HAP-1 (cell line): ENCODE data around the gene FGF18.
"Not testable (repeated sequence)": the region's sequence is repeated elsewhere in the genome, so short reads cannot be mapped to it uniquely, and the experiment has no call there.

ENCODE experiments used
- DNase-seq, 2 experiments: peaks; one replicate each; pipeline ENCODE4 v3.0.0-alpha.2; 2016 to 2020; ENCODE audit warnings: low spot score in 2 of 2
- H3K27me3 ChIP-seq: fragments of 250-450 bp; sonication (Bioruptor Pico); 2 replicates; pipeline ENCODE4 v1.5.1; 2020; ENCODE audit warnings: low read depth, mild to moderate bottlenecking, moderate library complexity
- H3K36me3 ChIP-seq: fragments of 250-450 bp; sonication (Bioruptor Pico); replicated peaks from 2 replicates; pipeline ENCODE4 v1.5.1; 2020; ENCODE audit warnings: mild to moderate bottlenecking
- H3K4me1 ChIP-seq: fragments of 250-450 bp; sonication (Bioruptor Pico); 2 replicates; pipeline ENCODE4 v1.5.1; 2020; ENCODE audit warnings: mild to moderate bottlenecking
- H3K4me3 ChIP-seq: fragments of 250-450 bp; sonication (Bioruptor Pico); 2 replicates; pipeline ENCODE4 v1.5.1; 2020; ENCODE audit warnings: mild to moderate bottlenecking, moderate library complexity
- H3K9me3 ChIP-seq: fragments of 250-450 bp; sonication (Bioruptor Pico); 2 replicates; pipeline ENCODE4 v1.5.1; 2020; ENCODE audit warnings: mild to moderate bottlenecking, moderate library complexity
- in situ Hi-C: fragments of 300-500 bp; cut with MboI; formaldehyde crosslinking; loops from 3 replicates; pipeline ENCODE4 v1.14.3; 2020; ENCODE audit warnings: low sequenced_read_pairs, inconsistent platforms, mixed read lengths

The FGF18 gene, protein sequence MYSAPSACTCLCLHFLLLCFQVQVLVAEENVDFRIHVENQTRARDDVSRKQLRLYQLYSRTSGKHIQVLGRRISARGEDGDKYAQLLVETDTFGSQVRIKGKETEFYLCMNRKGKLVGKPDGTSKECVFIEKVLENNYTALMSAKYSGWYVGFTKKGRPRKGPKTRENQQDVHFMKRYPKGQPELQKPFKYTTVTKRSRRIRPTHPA

DNA sequence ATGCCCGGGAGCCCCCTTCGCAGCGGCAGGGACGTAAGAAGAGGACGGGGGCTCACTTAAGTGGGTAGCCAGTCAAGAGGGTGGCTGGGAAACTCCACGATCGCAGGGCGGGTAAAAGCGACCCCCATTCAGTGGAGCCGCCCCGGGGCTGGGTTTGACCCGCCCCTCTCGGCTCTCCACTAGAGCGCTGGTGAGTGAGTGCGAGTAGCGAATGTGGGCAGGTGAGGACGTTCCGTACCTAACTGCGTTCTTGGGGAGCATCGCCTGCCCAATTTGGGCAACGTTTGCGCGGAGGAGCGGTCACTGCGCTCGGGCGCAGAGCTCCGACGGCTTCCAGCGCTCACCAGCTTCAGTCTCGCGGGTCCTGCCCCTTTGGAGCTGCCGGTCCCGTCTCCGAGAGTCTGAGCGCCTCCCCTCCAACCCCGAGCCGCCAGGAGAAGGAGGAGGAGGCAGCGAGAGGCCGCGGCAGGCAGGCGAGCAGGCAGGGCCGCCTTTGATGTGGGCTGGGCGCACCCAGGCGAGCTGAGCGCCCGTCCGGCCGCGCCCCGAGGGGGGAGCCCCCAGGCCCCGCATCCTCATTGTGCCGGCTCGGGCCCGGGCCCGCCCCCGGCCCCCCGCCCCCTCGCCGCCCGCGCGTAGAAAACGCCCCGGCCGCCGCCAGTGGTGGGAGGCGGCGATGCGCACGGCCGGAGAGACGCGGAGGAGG, at the start of gene FGF18:
TSS of gene FGF18 (plus strand) at position 666 of the 706 bp plus-strand sequence. CDS start 553 bp downstream, outside the sequence.
- H3K27me3 ChIP-seq = peaks cover 10% of the 10 kb centered on the region
- peaks cover 2% of the 10 kb centered on the region; the same call in 1 of the 2 replicates for H3K4me1 ChIP-seq
- peak in 1 of 2 experiments; percentile 66 for DNase-seq
- no peaks in the 10 kb centered on the region for H3K36me3 ChIP-seq
- no peaks in the 10 kb centered on the region for H3K9me3 ChIP-seq
- peak within 1 kb of the TSS; percentile 25 for H3K4me3 ChIP-seq
- in situ Hi-C loops = loop anchor here (5.0 to 10.0 kb wide), 2 partner anchors 436 to 623 kb away; no protein-coding TSS in a partner anchor

DNA sequence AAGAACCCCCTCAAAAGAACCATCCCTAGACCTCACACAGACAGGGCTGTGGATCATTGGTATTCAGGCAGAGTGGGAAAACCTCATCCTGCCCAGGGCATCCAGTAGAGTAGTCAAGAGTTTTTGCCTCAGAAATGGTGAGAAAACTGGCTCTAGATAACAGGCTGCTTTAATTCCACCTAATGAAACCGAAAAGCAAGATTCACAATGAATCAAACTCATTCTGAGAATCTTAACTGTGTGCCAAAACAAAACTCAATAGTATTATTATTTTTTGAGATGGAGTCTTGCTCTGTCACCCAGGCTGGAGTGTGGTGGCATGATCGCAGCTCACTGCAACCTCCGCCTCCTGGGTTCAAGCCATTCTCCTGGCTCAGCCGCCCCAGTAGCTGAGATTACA, 49.5 kb upstream of the FGF18 start:
- Histone ChIP-seq H3K4me1 (no peaks in the 10 kb centered on the region), H3K36me3 (no peaks in the 10 kb centered on the region), H3K27me3 (no peaks in the 10 kb centered on the region), H3K4me3 (no peak overlapping the region), H3K9me3 (no peaks in the 10 kb centered on the region)
- DNase-seq = no peak
- in situ Hi-C loops = no loop called here

DNA sequence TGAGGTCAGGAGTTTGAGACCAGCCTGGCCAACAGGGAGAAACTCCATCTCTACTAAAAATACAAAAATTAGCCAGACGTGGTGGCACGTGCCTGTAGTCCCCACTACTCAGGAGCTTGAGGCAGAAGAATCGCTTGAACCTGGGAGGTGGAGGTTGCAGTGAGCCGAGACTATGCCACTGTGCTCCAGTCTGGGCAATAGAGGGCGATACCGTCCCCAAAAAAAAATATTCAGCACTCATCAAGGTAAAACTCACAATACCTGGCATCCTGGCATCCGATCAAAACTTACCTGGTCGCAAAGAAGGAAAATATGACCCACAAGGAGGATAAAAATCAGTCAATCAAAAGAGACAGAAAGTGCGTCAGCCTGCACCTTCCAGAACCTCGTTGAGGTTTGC, 48.6 kb upstream of the FGF18 start:
- DNase-seq, H3K27me3 ChIP-seq, in situ Hi-C loops: not testable (repeated sequence)

DNA sequence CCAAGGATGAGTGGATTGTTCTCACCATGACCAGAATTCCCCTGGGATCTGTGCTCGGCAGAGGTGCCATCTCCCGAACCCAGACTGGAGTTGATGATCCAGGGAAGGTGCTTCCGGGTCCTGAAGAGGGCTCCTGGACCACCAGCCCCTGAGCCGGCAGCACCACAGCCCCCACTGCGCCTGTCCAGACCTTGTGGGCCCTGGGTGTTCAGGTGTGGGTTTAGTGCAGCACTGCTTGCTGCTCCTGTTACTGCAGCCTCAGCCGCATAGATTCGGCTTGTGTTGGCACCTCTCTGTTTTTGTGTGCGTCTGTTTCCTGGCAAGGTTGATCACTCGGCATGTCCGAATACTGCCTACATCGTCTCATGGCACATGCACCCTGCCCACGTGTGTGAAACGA, 48.1 kb upstream of the FGF18 start:
- no peak for DNase-seq
- Histone ChIP-seq H3K9me3 (no peaks in the 10 kb centered on the region), H3K27me3 (no peaks in the 10 kb centered on the region), H3K4me3 (no peak overlapping the region), H3K36me3 (no peaks in the 10 kb centered on the region), H3K4me1 (no peaks in the 10 kb centered on the region)
- in situ Hi-C loops = no loop called here

More for the DNA sequence above, 48.6 kb upstream of the FGF18 start:
- H3K9me3 ChIP-seq, H3K36me3 ChIP-seq, H3K4me1 ChIP-seq, H3K4me3 ChIP-seq: not testable (repeated sequence)

DNA sequence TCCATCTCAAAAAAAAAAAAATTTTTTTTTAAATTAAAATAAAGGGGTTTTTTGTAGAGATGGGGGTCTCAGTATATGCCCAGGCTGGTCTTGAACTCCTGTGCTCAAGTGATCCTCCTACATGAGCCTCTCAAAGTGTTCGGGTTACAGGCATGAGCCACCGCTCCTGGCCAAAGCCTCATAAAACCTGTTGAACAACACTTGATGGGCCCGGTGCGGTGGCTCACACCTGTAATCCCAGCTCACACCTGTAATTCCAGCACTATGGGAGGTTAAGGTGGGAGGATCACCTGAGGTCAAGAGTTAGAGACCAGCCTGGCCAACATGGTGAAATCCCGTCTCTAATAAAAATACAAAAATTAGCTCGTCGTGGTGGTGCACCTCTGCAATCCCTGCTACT, 39.5 kb upstream of the FGF18 start:
- no peak for DNase-seq
- H3K4me3 ChIP-seq = no peak overlapping the region
- H3K9me3 ChIP-seq = no peaks in the 10 kb centered on the region
- H3K4me1 ChIP-seq = no peaks in the 10 kb centered on the region
- H3K36me3 ChIP-seq = no peaks in the 10 kb centered on the region
- in situ Hi-C loops = no loop called here
- H3K27me3 ChIP-seq = peaks cover 2% of the 10 kb centered on the region; the same call in 1 of the 2 replicates

DNA sequence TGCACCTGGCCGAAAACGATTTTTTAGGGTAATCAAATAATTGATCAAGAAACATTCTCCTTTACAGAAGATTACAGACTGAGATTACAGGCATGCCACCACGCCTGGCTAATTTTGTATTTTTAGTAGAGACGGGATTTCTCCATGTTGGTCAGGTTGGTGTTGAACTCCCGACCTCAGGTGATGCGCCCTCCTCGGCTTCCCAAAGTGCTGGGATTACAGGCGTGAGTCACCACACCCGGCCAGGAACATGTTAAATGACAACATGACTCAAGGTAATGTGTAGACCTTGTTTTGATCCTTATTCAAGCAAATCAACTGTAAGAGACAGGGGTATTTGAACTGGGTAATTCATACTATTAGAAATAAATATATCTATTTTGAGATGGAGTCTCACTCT, 35.0 kb upstream of the FGF18 start:
- DNase-seq, H3K4me3 ChIP-seq, H3K27me3 ChIP-seq, H3K4me1 ChIP-seq, H3K9me3 ChIP-seq, in situ Hi-C loops: not testable (repeated sequence)
- peaks cover 17% of the 10 kb centered on the region for H3K36me3 ChIP-seq

DNA sequence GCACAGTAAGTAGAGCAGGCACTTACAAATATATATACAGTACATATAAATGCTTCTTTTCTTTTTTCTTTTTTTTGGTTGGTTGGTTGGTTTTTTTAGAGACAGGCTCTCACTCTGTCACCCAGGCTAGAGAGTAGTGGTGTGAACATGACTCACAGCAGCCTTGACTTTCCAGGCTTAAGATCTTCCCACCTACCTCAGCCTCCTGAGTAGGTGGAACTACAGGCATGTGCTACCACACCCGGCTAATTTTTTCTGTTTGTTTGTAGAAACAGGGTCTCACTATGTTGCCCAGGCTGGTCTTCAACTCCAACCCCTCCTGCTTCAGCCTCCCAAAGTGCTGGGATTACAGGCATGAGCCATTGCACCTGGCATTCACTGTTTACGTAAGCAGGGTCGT, 34.4 kb upstream of the FGF18 start:
- H3K27me3 ChIP-seq, DNase-seq, H3K4me1 ChIP-seq, in situ Hi-C loops, H3K4me3 ChIP-seq, H3K9me3 ChIP-seq: not testable (repeated sequence)
- H3K36me3 ChIP-seq = peaks cover 22% of the 10 kb centered on the region

DNA sequence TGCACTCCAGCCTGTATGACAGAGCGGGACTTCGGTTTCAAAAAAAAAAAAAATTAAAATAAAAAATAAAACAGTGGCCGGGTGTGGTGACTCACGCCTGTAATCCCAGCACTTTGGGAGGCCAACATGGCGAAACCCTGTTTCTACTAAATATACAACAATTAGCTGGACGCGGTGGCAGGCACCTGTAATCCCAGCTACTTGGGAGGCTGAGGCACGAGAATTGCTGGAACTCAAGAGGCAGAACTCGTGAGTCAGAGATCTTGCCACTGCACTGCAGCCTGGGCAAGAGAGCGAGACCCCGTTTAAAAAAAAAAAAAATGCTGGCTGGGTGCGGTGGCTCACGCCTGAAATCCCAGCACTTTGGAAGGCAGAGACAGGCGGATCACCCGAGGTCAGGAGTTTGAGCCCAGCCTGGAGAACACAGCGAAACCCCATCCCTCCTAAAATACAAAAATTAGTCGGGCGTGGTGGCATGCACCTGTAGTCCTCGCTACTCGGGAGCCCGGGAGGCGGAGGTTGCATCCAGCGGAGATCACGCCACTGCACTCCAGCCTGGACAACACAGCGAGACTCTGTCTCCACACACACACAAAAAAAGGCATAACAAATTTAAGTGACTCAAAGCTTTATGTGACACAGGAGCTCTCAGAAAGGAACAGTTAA, 33.3 kb upstream of the FGF18 start:
- H3K27me3 ChIP-seq = peaks cover 2% of the 10 kb centered on the region; the same call in 1 of the 2 replicates
- in situ Hi-C loops = no loop called here
- peaks cover 8% of the 10 kb centered on the region for H3K4me1 ChIP-seq
- H3K36me3 ChIP-seq = peaks cover 34% of the 10 kb centered on the region
- H3K9me3 ChIP-seq = no peaks in the 10 kb centered on the region
- DNase-seq = no peak
- no peak overlapping the region for H3K4me3 ChIP-seq

DNA sequence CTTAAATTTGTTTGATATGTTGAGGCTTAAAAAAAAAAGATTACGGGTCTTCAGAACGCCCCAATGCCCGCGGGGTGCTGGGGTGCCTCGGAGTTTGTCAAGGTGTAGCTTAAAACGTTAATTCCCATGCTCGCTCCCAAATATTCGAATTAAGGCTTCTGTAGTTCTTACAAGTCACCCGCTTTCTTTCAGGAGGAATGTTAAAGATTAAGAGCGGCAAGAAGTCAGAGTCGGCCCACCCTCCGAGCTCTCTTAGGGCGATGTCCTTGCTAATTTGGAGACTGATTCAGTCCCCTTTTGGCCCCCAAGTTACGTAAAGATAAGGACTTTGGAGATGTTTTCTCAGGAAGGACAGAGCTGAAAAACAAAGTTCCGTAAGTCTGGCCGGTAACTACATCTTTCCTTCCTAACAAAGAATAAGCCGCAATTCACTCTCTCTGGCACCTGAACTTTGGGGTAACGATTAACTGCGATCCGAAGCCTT, 32.5 kb upstream of the FGF18 start:
- peaks cover 41% of the 10 kb centered on the region for H3K36me3 ChIP-seq
- H3K9me3 ChIP-seq = no peaks in the 10 kb centered on the region
- peaks cover 14% of the 10 kb centered on the region for H3K4me1 ChIP-seq
- no peak for DNase-seq
- in situ Hi-C loops = no loop called here
- H3K27me3 ChIP-seq = peaks cover 2% of the 10 kb centered on the region; the same call in 1 of the 2 replicates
- H3K4me3 ChIP-seq = peak overlapping the region; percentile 97

DNA sequence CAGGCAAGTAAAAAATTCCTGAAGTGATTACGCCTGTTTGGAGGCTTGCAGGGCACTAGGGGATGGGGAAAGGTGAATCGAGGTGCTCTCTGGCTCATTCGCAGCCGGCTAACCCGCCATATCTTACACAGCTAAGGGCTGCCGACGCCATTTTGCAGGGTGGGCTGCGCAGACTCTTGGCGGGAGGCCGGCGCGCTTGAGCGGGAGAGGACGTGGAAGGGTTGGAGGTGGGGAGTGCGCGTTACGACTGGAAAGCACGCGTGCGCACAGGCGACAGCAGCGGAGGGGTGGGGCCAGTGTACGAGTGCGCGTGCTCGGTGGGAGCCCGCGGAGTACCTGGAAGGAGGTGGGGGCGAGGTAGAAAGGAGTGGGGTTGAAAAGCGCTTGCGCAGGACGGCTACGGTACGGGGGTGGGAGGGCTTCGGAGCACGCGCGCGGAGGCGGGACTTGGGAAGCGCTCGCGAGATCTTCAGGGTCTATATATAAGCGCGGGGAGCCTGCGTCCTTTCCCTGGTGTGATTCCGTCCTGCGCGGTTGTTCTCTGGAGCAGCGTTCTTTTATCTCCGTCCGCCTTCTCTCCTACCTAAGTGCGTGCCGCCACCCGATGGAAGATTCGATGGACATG, 32.0 kb upstream of the FGF18 start, which contains the start of gene NPM1:
TSS of gene NPM1 (plus strand) at position 505 of the 625 bp plus-strand sequence. CDS start at position 605, 100 bp downstream.
- peaks cover 47% of the 10 kb centered on the region for H3K36me3 ChIP-seq
- H3K9me3 ChIP-seq = no peaks in the 10 kb centered on the region
- peaks cover 2% of the 10 kb centered on the region; the same call in 1 of the 2 replicates for H3K27me3 ChIP-seq
- in situ Hi-C loops = no loop called here
- DNase-seq = peak; percentile 97 to 98
- peaks cover 17% of the 10 kb centered on the region for H3K4me1 ChIP-seq
- H3K4me3 ChIP-seq = peak within 1 kb of the TSS; percentile 97

DNA sequence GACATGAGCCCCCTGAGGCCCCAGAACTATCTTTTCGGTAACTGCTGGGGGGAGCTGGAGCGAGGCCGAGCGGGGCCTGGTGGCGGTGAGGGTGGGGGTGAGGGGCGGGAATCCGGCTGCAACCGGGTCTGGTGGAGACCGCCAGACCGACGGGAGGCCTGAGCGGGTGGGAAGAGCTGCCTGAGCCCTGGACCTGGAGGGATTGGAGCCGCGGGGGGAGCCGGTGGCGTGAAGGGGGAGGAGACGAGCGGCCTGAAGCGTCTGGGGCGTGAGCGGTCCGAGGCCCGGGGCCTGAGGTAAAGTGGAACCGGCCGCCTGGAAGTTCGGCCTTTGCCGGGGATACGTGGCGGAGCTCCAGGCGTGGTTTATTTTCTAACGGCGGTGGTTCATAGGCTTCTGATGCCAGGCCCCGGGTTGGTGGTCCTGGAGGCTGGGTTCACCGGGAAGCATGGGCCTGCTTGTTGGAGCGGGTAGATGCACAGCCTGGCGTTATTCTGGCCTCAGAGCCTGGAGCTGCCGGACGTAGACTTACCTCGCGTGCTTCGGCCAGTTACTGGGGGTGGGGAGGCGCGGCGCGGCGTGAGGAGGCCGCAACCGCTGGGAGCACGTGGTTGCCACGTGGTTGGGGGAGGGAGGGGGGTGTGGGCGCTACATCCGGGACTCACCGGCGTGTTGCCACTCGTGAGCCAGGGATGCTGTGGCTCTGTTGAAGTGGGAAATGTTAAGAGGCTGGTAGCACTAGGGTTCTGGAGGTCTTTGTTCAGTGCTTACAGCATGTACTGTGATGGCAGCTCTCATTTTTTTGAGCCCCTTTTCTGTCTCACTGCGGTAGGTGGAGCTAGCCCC, 31.3 kb upstream of the FGF18 start:
- H3K4me1 ChIP-seq = peaks cover 17% of the 10 kb centered on the region
- H3K9me3 ChIP-seq = no peaks in the 10 kb centered on the region
- peak overlapping the region; percentile 97 for H3K4me3 ChIP-seq
- peak; percentile 57 to 88 for DNase-seq
- in situ Hi-C loops = no loop called here
- peaks cover 54% of the 10 kb centered on the region for H3K36me3 ChIP-seq
- H3K27me3 ChIP-seq = no peaks in the 10 kb centered on the region

DNA sequence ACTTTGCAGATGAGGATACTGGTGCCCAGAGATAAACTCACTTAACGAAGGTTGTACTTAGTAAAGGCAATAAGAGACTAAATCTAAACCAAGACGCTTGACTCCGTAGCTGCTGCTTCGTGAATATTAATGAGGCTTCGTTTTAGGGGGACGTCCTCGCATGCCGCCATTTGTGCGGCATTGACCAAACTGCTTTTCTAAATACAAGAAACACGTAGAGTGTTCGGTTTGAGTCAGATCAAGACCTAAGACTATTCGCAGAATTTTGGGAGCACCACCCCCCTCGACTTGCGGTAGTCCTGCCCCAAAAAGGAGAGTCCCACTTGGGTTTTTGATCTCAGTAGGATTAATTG, 30.7 kb upstream of the FGF18 start:
- in situ Hi-C loops = no loop called here
- Histone ChIP-seq H3K36me3 (peaks cover 60% of the 10 kb centered on the region), H3K27me3 (no peaks in the 10 kb centered on the region), H3K4me3 (peak overlapping the region; percentile 97), H3K9me3 (no peaks in the 10 kb centered on the region), H3K4me1 (peaks cover 17% of the 10 kb centered on the region)
- DNase-seq = peak; percentile 19 to 30
